Measurements from ENCODE around the gene UBE3C.

DNA sequence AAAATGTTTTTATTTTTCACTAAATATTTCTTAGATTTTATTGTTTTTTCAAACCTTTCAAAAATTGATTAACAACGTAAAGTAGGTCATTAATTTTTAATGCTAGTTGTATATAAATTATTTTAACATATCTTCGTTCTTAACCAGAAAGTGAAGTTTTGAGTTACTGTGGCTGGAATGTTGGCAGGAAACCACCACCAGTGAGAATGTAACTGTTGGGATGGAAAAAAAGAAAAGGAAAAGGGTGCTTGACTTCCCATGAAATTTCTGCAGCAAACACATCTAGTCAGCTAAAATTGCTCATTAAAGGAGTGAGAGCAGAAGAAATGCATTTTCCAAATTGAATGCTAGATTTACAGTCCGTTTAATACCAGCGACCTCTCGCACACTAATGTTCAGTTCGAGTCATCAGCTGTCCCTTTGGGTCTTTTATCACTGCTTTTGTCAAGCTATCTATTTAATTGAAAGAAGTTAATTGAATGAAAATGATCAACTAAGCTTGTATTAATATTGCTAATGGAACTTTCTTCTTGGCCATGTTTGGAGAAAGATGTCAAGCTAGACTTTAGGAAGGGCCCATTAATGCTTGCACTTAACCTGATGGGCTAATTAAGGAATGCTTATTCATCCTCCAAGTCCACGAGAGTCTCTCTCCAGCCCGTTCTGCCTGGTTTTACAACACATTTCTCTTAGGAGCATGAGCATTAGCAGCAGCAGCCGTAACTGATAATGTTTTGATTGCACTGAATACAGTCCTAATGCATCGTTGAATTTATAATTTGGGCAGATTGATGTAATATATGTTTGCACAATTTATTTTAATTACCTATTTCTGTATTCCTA, 70.1 kb downstream of the UBE3C start:
- TF ChIP-seq, protein P1, sequence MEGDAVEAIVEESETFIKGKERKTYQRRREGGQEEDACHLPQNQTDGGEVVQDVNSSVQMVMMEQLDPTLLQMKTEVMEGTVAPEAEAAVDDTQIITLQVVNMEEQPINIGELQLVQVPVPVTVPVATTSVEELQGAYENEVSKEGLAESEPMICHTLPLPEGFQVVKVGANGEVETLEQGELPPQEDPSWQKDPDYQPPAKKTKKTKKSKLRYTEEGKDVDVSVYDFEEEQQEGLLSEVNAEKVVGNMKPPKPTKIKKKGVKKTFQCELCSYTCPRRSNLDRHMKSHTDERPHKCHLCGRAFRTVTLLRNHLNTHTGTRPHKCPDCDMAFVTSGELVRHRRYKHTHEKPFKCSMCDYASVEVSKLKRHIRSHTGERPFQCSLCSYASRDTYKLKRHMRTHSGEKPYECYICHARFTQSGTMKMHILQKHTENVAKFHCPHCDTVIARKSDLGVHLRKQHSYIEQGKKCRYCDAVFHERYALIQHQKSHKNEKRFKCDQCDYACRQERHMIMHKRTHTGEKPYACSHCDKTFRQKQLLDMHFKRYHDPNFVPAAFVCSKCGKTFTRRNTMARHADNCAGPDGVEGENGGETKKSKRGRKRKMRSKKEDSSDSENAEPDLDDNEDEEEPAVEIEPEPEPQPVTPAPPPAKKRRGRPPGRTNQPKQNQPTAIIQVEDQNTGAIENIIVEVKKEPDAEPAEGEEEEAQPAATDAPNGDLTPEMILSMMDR (IDR thresholded peaks at IDR 0.05; ENCODE audit: low read length), result no peak
- TF ChIP-seq EZH2 (IDR thresholded peaks at IDR 0.05; ENCODE audit: borderline replicate concordance, low read length), result no peak

Measured in OCI-LY1 (cell line).